H9 (cell line): ENCODE results near the gene C1RL. TPM values are rescaled to one million over a fixed set of nuclear protein-coding genes. Genes with fewer than 3 reads are reported as not detected.

Experiments
- DNase-seq: peaks from one replicate; pipeline ENCODE4 v3.0.0-alpha.2; 2017
- H2AFZ ChIP-seq: one replicate; pipeline ENCODE4 v1.6.1; 2013; ENCODE audit warnings: mild to moderate bottlenecking, low read length, control low read depth, moderate library complexity
- H2AK5ac ChIP-seq: 2 replicates; pipeline ENCODE4 v1.6.1; 2013; ENCODE audit warnings: low read length, control low read depth, mixed read lengths; ENCODE audit not compliant: insufficient read length
- H2BK120ac ChIP-seq: one replicate; pipeline ENCODE4 v1.6.1; 2013; ENCODE audit warnings: low read depth, mild to moderate bottlenecking, low read length, control low read depth, inconsistent platforms; ENCODE audit not compliant: poor library complexity, severe bottlenecking
- H2BK12ac ChIP-seq: 2 replicates; pipeline ENCODE4 v1.6.1; 2013; ENCODE audit warnings: low read length, control low read depth, mixed read lengths, low read depth; ENCODE audit not compliant: insufficient read length
- H2BK15ac ChIP-seq: 2 replicates; pipeline ENCODE4 v1.6.1; 2013; ENCODE audit warnings: low read depth, low read length, control low read depth
- H2BK20ac ChIP-seq: one replicate; pipeline ENCODE4 v1.6.1; 2013; ENCODE audit warnings: low read depth, mild to moderate bottlenecking, low read length, control low read depth, inconsistent platforms; ENCODE audit not compliant: poor library complexity, severe bottlenecking
- H2BK5ac ChIP-seq: 2 replicates; pipeline ENCODE4 v1.6.1; 2013; ENCODE audit warnings: low read length, control low read depth, mixed read lengths; ENCODE audit not compliant: insufficient read length
- H3K14ac ChIP-seq: 2 replicates; pipeline ENCODE4 v1.6.1; 2013; ENCODE audit warnings: low read length, control low read depth; ENCODE audit not compliant: insufficient read depth
- H3K18ac ChIP-seq: 2 replicates; pipeline ENCODE4 v1.6.1; 2013; ENCODE audit warnings: low read depth, mild to moderate bottlenecking, mixed read lengths, low read length, control low read depth; ENCODE audit not compliant: insufficient read length
- H3K23ac ChIP-seq: 2 replicates; pipeline ENCODE4 v1.6.1; 2013; ENCODE audit warnings: low read length, control low read depth, mixed read lengths, low read depth; ENCODE audit not compliant: insufficient read length
- H3K23me2 ChIP-seq: 2 replicates; pipeline ENCODE4 v1.6.1; 2013; ENCODE audit warnings: low read depth, mild to moderate bottlenecking, mixed read lengths, low read length, control low read depth; ENCODE audit not compliant: insufficient read length, poor library complexity, severe bottlenecking
- H3K27ac ChIP-seq: 2 replicates; pipeline ENCODE4 v1.5.1; 2013; ENCODE audit warnings: low read length, control low read depth, mixed read lengths, low read depth; ENCODE audit not compliant: insufficient read length
- H3K27me3 ChIP-seq: 2 replicates; pipeline ENCODE4 v1.6.1; 2013; ENCODE audit warnings: low read length, control low read depth, inconsistent platforms; ENCODE audit not compliant: insufficient read depth
- H3K4ac ChIP-seq: 2 replicates; pipeline ENCODE4 v1.6.1; 2013; ENCODE audit warnings: low read depth, mild to moderate bottlenecking, control low read depth, inconsistent platforms, low read length, moderate library complexity
- H3K4me1 ChIP-seq: 2 replicates; pipeline ENCODE4 v1.6.1; 2013; ENCODE audit warnings: low read length, control low read depth, inconsistent platforms; ENCODE audit not compliant: insufficient read depth
- H3K4me2 ChIP-seq: 2 replicates; pipeline ENCODE4 v1.6.1; 2013; ENCODE audit warnings: low read length, control low read depth, mixed read lengths; ENCODE audit not compliant: insufficient read length, insufficient read depth
- H3K56ac ChIP-seq: 2 replicates; pipeline ENCODE4 v1.6.1; 2013; ENCODE audit warnings: low read depth, mild to moderate bottlenecking, mixed read lengths, low read length, control low read depth; ENCODE audit not compliant: insufficient read length
- H3K79me1 ChIP-seq: 2 replicates; pipeline ENCODE4 v1.6.1; 2013; ENCODE audit warnings: low read depth, mild to moderate bottlenecking, moderate library complexity, low read length, control low read depth, inconsistent platforms; ENCODE audit not compliant: insufficient read depth, poor library complexity, severe bottlenecking
- H3K79me2 ChIP-seq: 2 replicates; pipeline ENCODE4 v1.6.1; 2013; ENCODE audit warnings: low read length, control low read depth, inconsistent platforms; ENCODE audit not compliant: insufficient read depth
- H3K9ac ChIP-seq: 2 replicates; pipeline ENCODE4 v1.6.1; 2013; ENCODE audit warnings: low read length, control low read depth, mixed read lengths; ENCODE audit not compliant: insufficient read length; ENCODE audit errors: extremely low read depth
- H3K9me3 ChIP-seq: one replicate; pipeline ENCODE4 v1.6.1; 2013; ENCODE audit warnings: low read depth, low read length, inconsistent platforms; ENCODE audit not compliant: control insufficient read depth
- H3T11ph ChIP-seq: one replicate; pipeline ENCODE4 v1.6.1; 2013; ENCODE audit warnings: mild to moderate bottlenecking, low read length, control low read depth, inconsistent platforms
- H4K20me1 ChIP-seq: one replicate; pipeline ENCODE4 v1.6.1; 2013; ENCODE audit not compliant: control insufficient read depth, insufficient read length, insufficient read depth
- H4K5ac ChIP-seq: 2 replicates; pipeline ENCODE4 v1.6.1; 2013; ENCODE audit warnings: low read depth, mild to moderate bottlenecking, mixed read lengths, low read length, control low read depth; ENCODE audit not compliant: insufficient read length
- H4K8ac ChIP-seq: replicated peaks from 2 replicates; pipeline ENCODE4 v1.6.1; 2013; ENCODE audit warnings: low read length, control low read depth, mixed read lengths, low read depth; ENCODE audit not compliant: insufficient read length
- H4K91ac ChIP-seq: 2 replicates; pipeline ENCODE4 v1.6.1; 2013; ENCODE audit warnings: low read depth, mild to moderate bottlenecking, moderate library complexity, mixed read lengths, low read length, control low read depth; ENCODE audit not compliant: insufficient read length
- H3K27ac Mint-ChIP-seq, 3 experiments: 2 replicates in 2 of 3; 3 replicates in 1 of 3; pipeline ENCODE4 v1.8.0; 2020 to 2021; ENCODE audit warnings: mixed read lengths in 3 of 3, mild to moderate bottlenecking in 1 of 3, moderate library complexity in 1 of 3
- H3K27me3 Mint-ChIP-seq: 2 replicates; pipeline ENCODE4 v1.8.0; 2021; ENCODE audit warnings: low read depth, mild to moderate bottlenecking, moderate library complexity, mixed read lengths
- H3K36me3 Mint-ChIP-seq, 3 experiments: 2 replicates in 2 of 3; 3 replicates in 1 of 3; pipeline ENCODE4 v1.8.0; 2020 to 2021; ENCODE audit warnings: low read depth in 3 of 3, mixed read lengths in 3 of 3; ENCODE audit not compliant: insufficient read depth in 1 of 3
- H3K4me1 Mint-ChIP-seq, 2 experiments: 2 replicates each; pipeline ENCODE4 v1.8.0; 2020; ENCODE audit warnings: mixed read lengths in 2 of 2
- H3K4me3 Mint-ChIP-seq, 2 experiments: 2 replicates in 1 of 2; 3 replicates in 1 of 2; pipeline ENCODE4 v1.8.0; 2020 to 2021; ENCODE audit warnings: mild to moderate bottlenecking in 2 of 2, mixed read lengths in 2 of 2, moderate library complexity in 1 of 2
- H3K9me3 Mint-ChIP-seq, 2 experiments: 2 replicates in 1 of 2; 3 replicates in 1 of 2; pipeline ENCODE4 v1.8.0; 2020; ENCODE audit warnings: mild to moderate bottlenecking in 2 of 2, mixed read lengths in 2 of 2, moderate library complexity in 1 of 2
- WGBS: extraction: QIAGEN DNeasy Blood & Tissue Kit; methylation state at CpG from one replicate; pipeline ENCODE4 v1.1.7; 2013; ENCODE audit warnings: missing lambda C conversion rate, low lambda C conversion rate, mixed read lengths; ENCODE audit not compliant: insufficient read length; ENCODE audit errors: extremely low coverage; 5-methylcytosine and 5-hydroxymethylcytosine counted together
- total RNA-seq: library from RNA; stranded (reverse); gene quantifications from 2 replicates; pipeline ENCODE4 v1.2.1, GENCODE V29; 2021
- TF ChIP-seq, protein P1 (sequence below): fragments of 200-600 bp; sonication (generic); conservative IDR thresholded peaks from 3 replicates; pipeline ENCODE4 v1.8.0; 2021; ENCODE audit warnings: antibody characterized with exemption, mild to moderate bottlenecking

Gene C1RL
- total RNA-seq, 1 experiment from 2014 or later, result 15.1 TPM

- peaks cover 0 to 5% of the 10 kb centered on the region in 2 experiments; a peak in 2 of 4 replicates for H3K4me1 Mint-ChIP-seq
- Histone ChIP-seq H3K9ac (no peak overlapping the region), H2BK12ac (no peak overlapping the region), H4K91ac (no peak overlapping the region), H2AK5ac (no peak overlapping the region), H3K18ac (no peak overlapping the region), H2AFZ (no peak overlapping the region), H3T11ph (no peak overlapping the region), H3K4me2 (no peak overlapping the region), H3K23ac (no peak overlapping the region), H4K8ac (no peak overlapping the region), H3K14ac (no peak overlapping the region), H3K9me3 (no peaks in the 10 kb centered on the region), H3K56ac (no peak overlapping the region), H3K4me1 (no peaks in the 10 kb centered on the region), H2BK5ac (no peak overlapping the region), H4K5ac (no peak overlapping the region), H3K4ac (no peak overlapping the region), H3K27ac (no peak overlapping the region), H3K79me2 (no peaks in the 10 kb centered on the region), H2BK15ac (no peak overlapping the region), H4K20me1 (no peaks in the 10 kb centered on the region), H3K79me1 (no peaks in the 10 kb centered on the region), H3K27me3 (no peaks in the 10 kb centered on the region), H3K23me2 (no peaks in the 10 kb centered on the region), H2BK20ac (no peak overlapping the region), H2BK120ac (no peak overlapping the region)
- no CpG with 5 or more reads among the region's 9 CpGs for WGBS
- DNase-seq, result no peak
- no peak overlapping the region for H3K27ac Mint-ChIP-seq
- no peak overlapping the region for H3K4me3 Mint-ChIP-seq
- peaks cover 6% of the 10 kb centered on the region for H3K27me3 Mint-ChIP-seq
- no peaks in the 10 kb centered on the region for H3K9me3 Mint-ChIP-seq
- H3K36me3 Mint-ChIP-seq, result no peaks in the 10 kb centered on the region
- TF ChIP-seq, protein P1, sequence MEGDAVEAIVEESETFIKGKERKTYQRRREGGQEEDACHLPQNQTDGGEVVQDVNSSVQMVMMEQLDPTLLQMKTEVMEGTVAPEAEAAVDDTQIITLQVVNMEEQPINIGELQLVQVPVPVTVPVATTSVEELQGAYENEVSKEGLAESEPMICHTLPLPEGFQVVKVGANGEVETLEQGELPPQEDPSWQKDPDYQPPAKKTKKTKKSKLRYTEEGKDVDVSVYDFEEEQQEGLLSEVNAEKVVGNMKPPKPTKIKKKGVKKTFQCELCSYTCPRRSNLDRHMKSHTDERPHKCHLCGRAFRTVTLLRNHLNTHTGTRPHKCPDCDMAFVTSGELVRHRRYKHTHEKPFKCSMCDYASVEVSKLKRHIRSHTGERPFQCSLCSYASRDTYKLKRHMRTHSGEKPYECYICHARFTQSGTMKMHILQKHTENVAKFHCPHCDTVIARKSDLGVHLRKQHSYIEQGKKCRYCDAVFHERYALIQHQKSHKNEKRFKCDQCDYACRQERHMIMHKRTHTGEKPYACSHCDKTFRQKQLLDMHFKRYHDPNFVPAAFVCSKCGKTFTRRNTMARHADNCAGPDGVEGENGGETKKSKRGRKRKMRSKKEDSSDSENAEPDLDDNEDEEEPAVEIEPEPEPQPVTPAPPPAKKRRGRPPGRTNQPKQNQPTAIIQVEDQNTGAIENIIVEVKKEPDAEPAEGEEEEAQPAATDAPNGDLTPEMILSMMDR, result no peak
These were observed 7.9 kb upstream of the C1RL start for GRCh38 chr12:7116916-7117315.
